ENCODE measurements around the gene PRKCQ.
A peak's percentile ranks its signal among the peaks of the same experiment; 100 is the strongest.
"Not testable (repeated sequence)": the region's sequence is repeated elsewhere in the genome, so short reads cannot be mapped to it uniquely, and the experiment has no call there.

PRKCQ gene

GRCh38 chr10:6487920-6488319 lies 92.2 kb downstream of the PRKCQ start:
- no peak for DNase-seq

DNA sequence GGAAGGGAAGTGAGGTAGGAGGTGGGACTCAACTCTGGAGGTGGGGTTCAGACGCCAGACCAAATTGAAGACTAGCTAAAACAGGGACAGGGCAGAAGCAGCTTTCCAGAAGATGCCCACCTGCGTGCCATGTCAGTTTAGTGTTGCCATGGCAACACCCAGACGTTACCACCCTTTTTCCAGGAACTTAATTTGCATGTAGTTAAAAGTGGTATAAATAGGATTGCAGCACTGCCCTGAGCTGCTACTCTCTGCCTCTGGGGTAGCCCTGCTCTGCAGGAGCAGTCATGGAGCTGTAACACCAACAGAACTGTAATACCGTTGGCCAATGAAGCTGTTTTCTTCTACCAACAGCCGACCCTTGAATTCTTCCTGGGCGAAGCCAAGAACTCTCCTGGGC lies 93.8 kb downstream of the PRKCQ start:
- no peak for DNase-seq

GRCh38 chr10:6482737-6483357 lies 97.2 kb downstream of the PRKCQ start:
- DNase-seq: no peak

DNA sequence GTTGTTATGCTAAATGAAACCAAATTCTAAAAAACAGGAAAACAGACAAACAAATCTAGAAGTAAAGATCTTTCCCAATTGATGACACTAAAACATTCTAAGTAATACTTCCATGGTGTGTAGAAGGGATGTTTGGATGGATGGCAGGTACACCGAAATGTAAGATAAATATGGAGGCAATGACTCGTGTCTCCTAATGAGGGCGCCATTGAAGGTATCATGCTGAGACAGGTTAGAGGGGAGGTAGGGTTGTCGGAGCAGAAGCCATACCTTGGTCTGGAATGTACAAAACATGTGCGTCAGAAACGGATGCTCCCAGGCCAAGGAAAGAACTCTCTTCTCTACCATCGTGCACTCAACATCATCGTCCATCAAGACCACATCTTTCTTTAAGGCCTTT lies 101.4 kb downstream of the PRKCQ start:
- DNase-seq: no peak

DNA sequence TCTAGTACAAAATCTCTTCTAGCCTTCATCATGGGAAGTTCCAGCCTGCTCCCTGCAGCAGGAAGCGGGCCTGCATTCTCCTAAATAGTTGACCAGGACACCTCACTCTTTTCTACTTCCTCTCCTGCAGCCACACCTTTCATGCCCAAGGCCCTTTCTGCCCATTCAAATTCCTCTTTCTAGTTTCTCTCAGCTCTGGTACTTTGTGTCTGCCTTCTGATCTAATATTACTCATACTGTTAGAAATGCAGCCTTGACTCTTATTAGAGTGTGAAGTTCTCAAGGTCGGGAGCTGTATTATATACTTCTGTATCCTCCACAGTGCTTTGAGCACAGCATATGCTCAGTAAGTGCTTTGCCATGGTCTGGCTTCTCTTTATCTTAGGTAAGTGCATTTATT lies 103.1 kb downstream of the PRKCQ start:
- DNase-seq: no peak

DNA sequence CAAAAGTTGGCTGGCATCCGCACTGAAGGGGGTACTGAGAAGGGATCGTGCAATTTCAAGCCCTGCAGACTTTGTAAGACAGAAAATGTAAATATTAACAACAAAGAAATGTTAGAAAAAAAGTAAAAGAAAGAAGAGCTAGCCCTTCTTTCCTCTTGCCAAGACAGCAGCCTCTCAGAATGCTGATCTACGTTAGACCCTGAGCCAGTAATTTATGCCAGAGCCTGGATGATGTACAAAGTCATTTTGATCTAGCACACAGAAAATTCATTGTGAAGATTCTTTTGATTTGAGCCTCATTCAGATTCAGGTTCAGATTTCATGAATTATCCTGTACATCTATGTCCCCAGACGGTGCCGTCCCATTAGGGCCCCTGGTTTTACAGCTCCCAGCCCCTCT lies 105.2 kb downstream of the PRKCQ start:
- DNase-seq: no peak

- DNase-seq: peak; percentile 81
These were observed 106.1 kb downstream of the PRKCQ start for GRCh38 chr10:6473901-6474370.

- DNase-seq: peak; percentile 97 to 98
These were observed 106.6 kb downstream of the PRKCQ start for GRCh38 chr10:6473430-6473829.

- not testable (repeated sequence) for DNase-seq
These were observed 107.4 kb downstream of the PRKCQ start for GRCh38 chr10:6472710-6473005.

DNA sequence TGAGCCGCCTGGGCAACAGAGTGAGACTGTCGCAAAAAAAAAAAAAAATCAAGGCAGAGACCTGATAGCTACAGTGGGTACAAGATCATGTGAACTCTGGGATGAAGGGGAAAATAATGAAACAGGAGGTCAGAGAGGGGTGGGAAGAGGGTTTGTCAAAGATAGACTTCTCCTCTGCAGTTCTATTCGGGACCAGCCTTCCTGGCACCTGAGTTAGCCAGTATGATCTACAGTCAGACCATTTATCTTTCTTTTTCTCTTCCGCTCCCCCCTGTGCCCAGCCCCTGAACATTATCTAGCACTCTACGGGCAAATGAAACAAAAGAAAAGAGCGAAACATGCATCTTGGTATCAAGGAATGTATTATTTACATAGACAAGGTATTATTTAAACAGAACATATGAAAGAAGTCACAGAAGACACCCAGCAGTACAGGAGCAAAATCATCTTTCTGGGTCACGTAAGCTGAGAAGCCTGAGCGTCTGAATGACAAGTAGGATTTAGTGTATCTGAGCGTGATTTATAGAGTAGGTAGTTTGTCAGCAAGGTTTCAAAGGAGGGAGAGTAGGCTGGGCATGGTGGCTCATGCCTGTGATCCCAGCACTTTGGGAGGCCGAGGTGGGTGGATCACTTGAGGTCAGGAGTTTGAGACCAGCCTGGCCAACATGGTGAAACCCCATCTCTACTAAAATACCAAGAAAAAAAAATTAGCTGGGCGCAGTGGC lies 109.0 kb downstream of the PRKCQ start:
- DNase-seq: no peak

DNA sequence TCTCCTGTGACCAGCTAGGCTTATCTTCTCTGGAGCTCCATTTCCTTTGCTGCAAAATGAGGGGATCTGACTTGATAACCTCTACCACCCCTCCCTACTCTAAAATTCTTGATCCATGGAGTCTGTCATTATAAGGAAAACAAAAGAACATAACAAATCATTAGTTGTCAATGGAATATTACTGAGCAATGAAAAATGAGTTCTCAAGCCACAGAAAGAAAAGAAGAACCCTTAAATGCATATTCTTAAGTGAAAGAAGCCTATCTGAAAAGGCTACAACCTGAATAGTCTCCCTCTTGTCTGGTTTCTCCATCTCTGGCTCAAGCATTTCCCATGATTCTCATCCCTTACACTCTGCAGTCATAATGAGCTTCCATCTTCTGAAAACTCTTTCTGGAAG lies 110.4 kb downstream of the PRKCQ start:
- no peak for DNase-seq

GRCh38 chr10:6465854-6466601 lies 114.0 kb downstream of the PRKCQ start:
- no peak for DNase-seq

DNA sequence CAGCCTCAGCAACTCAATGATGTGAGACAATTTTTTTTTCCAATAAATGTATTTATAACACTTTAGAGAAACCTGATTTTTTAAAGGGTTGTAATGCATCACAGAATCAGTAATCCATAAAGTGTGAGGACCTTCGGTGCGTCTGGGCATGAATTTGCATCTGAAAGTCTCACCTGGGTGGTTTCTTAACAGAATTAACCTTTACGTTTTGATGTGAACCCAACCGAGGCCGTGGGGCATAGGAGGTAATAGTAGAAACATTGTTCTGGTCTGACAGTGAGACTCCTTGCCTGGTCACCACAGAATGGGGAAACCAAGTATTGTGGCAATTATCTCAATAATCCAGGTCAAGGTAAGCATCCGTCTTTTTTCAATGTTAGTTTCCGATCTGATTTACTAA lies 114.6 kb downstream of the PRKCQ start:
- no peak for DNase-seq

GRCh38 chr10:6464862-6465430 lies 115.1 kb downstream of the PRKCQ start:
- no peak for DNase-seq

- no peak for DNase-seq
These were observed 116.7 kb downstream of the PRKCQ start for GRCh38 chr10:6463366-6463765.

- no peak for DNase-seq
These were observed 118.1 kb downstream of the PRKCQ start for GRCh38 chr10:6461961-6462360.

DNA sequence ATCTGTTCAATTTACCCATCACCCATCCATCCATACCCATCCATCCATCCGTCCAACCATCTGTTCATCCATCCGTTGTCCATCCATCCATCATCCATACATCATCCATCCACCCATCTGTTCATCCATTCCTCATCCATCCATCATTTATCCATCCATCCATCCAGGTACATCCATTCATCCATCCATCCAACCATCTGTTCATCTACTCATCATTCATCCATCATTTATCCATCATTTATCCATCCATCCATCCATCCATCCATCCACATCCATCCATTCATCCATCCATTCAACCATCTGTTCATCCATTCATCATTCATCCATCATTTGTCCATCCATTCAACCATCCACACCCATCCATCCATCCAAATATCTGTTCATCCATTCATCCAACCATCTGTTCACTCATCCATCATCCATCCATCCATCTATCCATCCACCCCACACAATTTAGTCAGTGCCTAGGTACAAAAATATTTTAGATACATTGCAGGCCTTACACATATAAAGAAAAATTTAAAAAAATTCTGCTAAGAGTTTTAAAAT lies 119.1 kb downstream of the PRKCQ start:
- no peak for DNase-seq

DNA sequence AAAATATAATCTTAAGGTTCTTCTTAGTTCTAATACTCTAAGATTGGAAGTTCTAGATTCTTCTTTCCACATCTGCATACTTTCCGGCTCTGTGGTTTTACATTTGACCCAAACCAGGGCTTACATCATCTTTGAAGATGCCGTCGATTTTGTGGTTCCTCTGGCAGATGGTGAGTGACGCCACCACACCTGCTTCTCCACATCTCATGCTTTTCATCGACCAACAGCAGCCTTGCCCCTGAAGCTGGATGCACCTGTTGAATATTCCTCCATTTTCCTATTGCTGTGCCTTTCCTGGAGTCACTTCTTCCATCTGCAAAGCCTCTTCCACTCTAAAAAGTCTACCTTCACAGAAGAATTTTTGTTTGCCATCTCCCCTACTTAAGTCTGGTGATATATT lies 121.3 kb downstream of the PRKCQ start:
- DNase-seq: no peak

- DNase-seq: no peak
These were observed 122.7 kb downstream of the PRKCQ start for GRCh38 chr10:6457376-6457775.

DNA sequence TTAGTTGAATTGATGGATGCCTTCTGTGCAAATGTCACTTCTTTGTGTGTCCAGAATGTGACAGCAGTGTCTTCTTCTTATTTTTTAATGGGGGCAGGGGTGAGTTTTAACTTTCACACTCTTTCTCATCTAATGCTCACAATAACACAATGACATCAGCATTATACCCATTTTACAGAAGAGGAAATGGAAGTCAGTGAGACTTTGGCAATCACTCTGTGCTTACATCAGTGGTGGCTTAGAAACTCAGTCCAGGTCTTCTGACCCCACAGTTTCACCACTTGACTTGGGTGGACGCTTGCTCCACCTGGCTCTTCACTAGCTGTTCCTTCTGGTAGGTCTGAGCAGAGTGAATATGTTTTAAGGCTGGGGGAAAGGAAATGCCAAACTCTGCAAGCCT lies 124.0 kb downstream of the PRKCQ start:
- DNase-seq: no peak

DNA sequence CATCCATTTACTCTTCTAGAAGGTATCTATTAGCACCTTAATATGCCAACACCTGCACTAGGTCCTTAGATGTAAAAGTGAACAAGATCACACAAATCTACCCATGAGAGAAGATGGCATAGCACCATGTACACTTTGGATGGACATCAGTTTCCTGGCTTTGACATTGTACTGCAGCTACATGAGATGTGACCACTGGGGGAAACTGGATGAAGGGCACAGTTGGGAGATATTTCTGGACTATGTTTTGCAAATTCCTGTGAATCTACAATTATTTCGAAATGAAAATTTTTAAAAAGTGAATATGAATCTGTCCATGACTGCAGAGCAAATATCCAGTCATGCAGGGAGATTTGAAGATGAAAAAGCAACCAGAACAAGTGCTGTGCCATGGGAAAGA lies 124.5 kb downstream of the PRKCQ start:
- no peak for DNase-seq

- no peak for DNase-seq
These were observed 133.4 kb downstream of the PRKCQ start for GRCh38 chr10:6446711-6447110.

DNA sequence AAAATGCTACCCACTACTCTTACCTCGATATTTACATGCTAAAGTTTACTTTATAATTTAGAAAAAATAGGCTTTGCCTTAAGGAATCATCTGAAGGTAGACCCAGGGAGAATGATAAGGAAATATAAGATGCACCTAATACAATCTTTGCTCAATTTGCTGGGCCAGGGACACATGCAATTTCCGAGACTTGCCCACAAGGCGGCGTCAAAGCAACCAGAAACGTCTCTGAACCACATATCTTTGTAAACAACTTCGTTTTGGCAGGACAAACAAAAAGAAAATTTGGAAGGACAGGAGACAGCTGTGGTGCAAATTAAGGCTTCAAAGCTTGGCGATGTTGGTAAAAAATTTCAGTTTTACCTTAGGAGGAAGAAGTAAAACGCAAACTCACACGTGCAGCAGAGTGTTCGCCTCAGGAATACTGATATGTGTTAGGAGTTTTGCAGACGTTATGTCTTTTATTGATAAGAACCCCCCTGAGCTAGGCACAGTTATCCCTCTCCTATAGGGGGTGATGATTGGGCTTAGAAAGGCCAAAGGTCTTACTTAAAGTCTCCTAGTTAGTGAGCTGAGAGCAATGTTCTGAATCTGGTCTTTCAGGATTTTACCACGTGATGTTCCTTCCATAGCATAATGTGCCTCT lies 134.3 kb downstream of the PRKCQ start:
- DNase-seq: peak; percentile 69 to 79
